Trophoblast cell (in vitro differentiated cells and primary cell): ENCODE data around the gene APCDD1.

Experiments used
- DNase-seq, 2 donors: peaks; one replicate each; pipeline ENCODE4 v3.0.0-alpha.2; 2016
- H2AFZ ChIP-seq: 2 replicates; pipeline ENCODE4 v1.6.1; 2013; ENCODE audit warnings: low read length, moderate library complexity, mild to moderate bottlenecking; ENCODE audit not compliant: insufficient read depth, poor library complexity
- H2AK5ac ChIP-seq: 2 replicates; pipeline ENCODE4 v1.6.1; 2013; ENCODE audit warnings: mild to moderate bottlenecking, low read length
- H2BK120ac ChIP-seq: 2 replicates; pipeline ENCODE4 v1.6.1; 2013; ENCODE audit warnings: low read length, mild to moderate bottlenecking, moderate library complexity; ENCODE audit not compliant: insufficient read depth, poor library complexity
- H2BK12ac ChIP-seq: 2 replicates; pipeline ENCODE4 v1.6.1; 2013; ENCODE audit warnings: mild to moderate bottlenecking, low read length, moderate library complexity
- H2BK5ac ChIP-seq: 2 replicates; pipeline ENCODE4 v1.6.1; 2013; ENCODE audit warnings: low read length, low read depth, moderate library complexity, mild to moderate bottlenecking; ENCODE audit not compliant: poor library complexity
- H3K14ac ChIP-seq: 2 replicates; pipeline ENCODE4 v1.6.1; 2013; ENCODE audit warnings: mild to moderate bottlenecking, low read length
- H3K18ac ChIP-seq: 2 replicates; pipeline ENCODE4 v1.6.1; 2013; ENCODE audit warnings: mild to moderate bottlenecking, low read length
- H3K23ac ChIP-seq: 2 replicates; pipeline ENCODE4 v1.6.1; 2013; ENCODE audit warnings: low read length
- H3K27ac ChIP-seq: 2 replicates; pipeline ENCODE4 v1.5.1; 2013; ENCODE audit warnings: low read depth, mild to moderate bottlenecking, inconsistent platforms, low read length, moderate library complexity
- H3K27me3 ChIP-seq: 2 replicates; pipeline ENCODE4 v1.6.1; 2013; ENCODE audit warnings: inconsistent platforms, mild to moderate bottlenecking, low read length, moderate library complexity; ENCODE audit not compliant: insufficient read depth
- H3K36me3 ChIP-seq, 2 experiments: 1 replicate in 1 of 2; 2 replicates in 1 of 2; pipeline ENCODE4 v1.6.1; 2013; ENCODE audit warnings: low read length in 2 of 2, mild to moderate bottlenecking in 2 of 2, moderate library complexity in 1 of 2; ENCODE audit not compliant: insufficient read depth in 2 of 2, control insufficient read depth in 1 of 2
- H3K4ac ChIP-seq: 2 replicates; pipeline ENCODE4 v1.6.1; 2013; ENCODE audit warnings: low read depth, mild to moderate bottlenecking, low read length, moderate library complexity
- H3K4me1 ChIP-seq, 2 experiments: 1 replicate in 1 of 2; 2 replicates in 1 of 2; pipeline ENCODE4 v1.6.1; 2013; ENCODE audit warnings: low read length in 2 of 2, mild to moderate bottlenecking in 2 of 2, moderate library complexity in 1 of 2; ENCODE audit not compliant: insufficient read depth in 2 of 2, control insufficient read depth in 1 of 2
- H3K4me2 ChIP-seq: 2 replicates; pipeline ENCODE4 v1.6.1; 2013; ENCODE audit warnings: inconsistent platforms, mild to moderate bottlenecking, low read length, moderate library complexity
- H3K4me3 ChIP-seq: 2 replicates; pipeline ENCODE4 v1.5.1; 2013; ENCODE audit warnings: mild to moderate bottlenecking, low read depth, low read length, inconsistent platforms
- H3K79me1 ChIP-seq: one replicate; pipeline ENCODE4 v1.6.1; 2013; ENCODE audit warnings: low read length
- H3K79me2 ChIP-seq: 2 replicates; pipeline ENCODE4 v1.6.1; 2013; ENCODE audit warnings: low read length, mild to moderate bottlenecking; ENCODE audit not compliant: control insufficient read depth, insufficient read depth, poor library complexity
- H3K9ac ChIP-seq: 2 replicates; pipeline ENCODE4 v1.6.1; 2013; ENCODE audit warnings: mild to moderate bottlenecking, low read length
- H3K9me3 ChIP-seq: 2 replicates; pipeline ENCODE4 v1.6.1; 2013; ENCODE audit warnings: low read depth, mild to moderate bottlenecking, control low read depth, inconsistent platforms, low read length; ENCODE audit not compliant: insufficient read depth
- H4K12ac ChIP-seq: 2 replicates; pipeline ENCODE4 v1.6.1; 2013; ENCODE audit warnings: low read depth, mild to moderate bottlenecking, low read length, moderate library complexity
- H4K8ac ChIP-seq: 2 replicates; pipeline ENCODE4 v1.6.1; 2013; ENCODE audit warnings: low read depth, mild to moderate bottlenecking, low read length, moderate library complexity
- H4K91ac ChIP-seq: one replicate; pipeline ENCODE4 v1.6.1; 2013; ENCODE audit warnings: low read depth, mild to moderate bottlenecking, low read length, moderate library complexity
- WGBS: extraction: QIAGEN DNeasy Blood & Tissue Kit; methylation state at CpG from one replicate; pipeline ENCODE4 v1.1.7; 2013; ENCODE audit warnings: missing lambda C conversion rate; ENCODE audit not compliant: insufficient read length, insufficient coverage; ENCODE audit errors: extremely low coverage; 5-methylcytosine and 5-hydroxymethylcytosine counted together

Gene APCDD1

GRCh38 chr18:10457767-10458166, 3.3 kb downstream of the APCDD1 start:
- H2BK120ac ChIP-seq, result no peak overlapping the region
- WGBS, result no CpG with 5 or more reads among the region's 2 CpGs
- H2AFZ ChIP-seq, result no peak overlapping the region

GRCh38 chr18:10458691-10459090, 4.3 kb downstream of the APCDD1 start:
- WGBS, result no CpG with 5 or more reads among the region's 5 CpGs
- no peak overlapping the region for H3K4ac ChIP-seq
- no peak overlapping the region for H2BK120ac ChIP-seq
- H3K4me2 ChIP-seq, result no peak overlapping the region
- no peak overlapping the region for H4K8ac ChIP-seq
- H3K4me3 ChIP-seq, result no peak overlapping the region
- H2BK12ac ChIP-seq, result no peak overlapping the region
- peaks cover 10 to 12% of the 10 kb centered on the region in 2 experiments for H3K4me1 ChIP-seq
- H3K18ac ChIP-seq, result no peak overlapping the region
- H4K91ac ChIP-seq, result no peak overlapping the region
- H2BK5ac ChIP-seq, result no peak overlapping the region
- H3K79me2 ChIP-seq, result peaks cover 2% of the 10 kb centered on the region
- H3K9me3 ChIP-seq, result peaks cover 3% of the 10 kb centered on the region
- no peak overlapping the region for H4K12ac ChIP-seq
- H3K23ac ChIP-seq, result no peak overlapping the region
- H3K9ac ChIP-seq, result no peak overlapping the region
- H3K14ac ChIP-seq, result no peak overlapping the region
- no peak overlapping the region for H2AK5ac ChIP-seq
- peaks cover 3% of the 10 kb centered on the region for H3K79me1 ChIP-seq
- H3K36me3 ChIP-seq, result no peaks in the 10 kb centered on the region
- no peak overlapping the region for H2AFZ ChIP-seq
- no peak for DNase-seq
- H3K27me3 ChIP-seq, result peaks cover 11% of the 10 kb centered on the region
- H3K27ac ChIP-seq, result no peak overlapping the region

More at GRCh38 chr18:10457767-10458166, 3.3 kb downstream of the APCDD1 start:
- Histone ChIP-seq H3K4me2 (no peak overlapping the region), H2AK5ac (no peak overlapping the region), H4K91ac (no peak overlapping the region), H4K8ac (no peak overlapping the region), H3K27ac (no peak overlapping the region), H3K36me3 (no peaks in the 10 kb centered on the region), H3K79me2 (peaks cover 2% of the 10 kb centered on the region), H3K9ac (no peak overlapping the region), H3K79me1 (peaks cover 3% of the 10 kb centered on the region), H3K14ac (no peak overlapping the region), H3K4me1 (peaks cover 11 to 12% of the 10 kb centered on the region in 2 experiments), H3K18ac (no peak overlapping the region), H2BK12ac (no peak overlapping the region), H3K23ac (no peak overlapping the region), H3K9me3 (peaks cover 3% of the 10 kb centered on the region), H2BK5ac (no peak overlapping the region), H3K27me3 (peaks cover 11% of the 10 kb centered on the region), H3K4me3 (no peak overlapping the region), H3K4ac (no peak overlapping the region), H4K12ac (no peak overlapping the region)
- no peak for DNase-seq

GRCh38 chr18:10459587-10459986, 5.2 kb downstream of the APCDD1 start:
- no peak overlapping the region for H2AK5ac ChIP-seq
- no peak overlapping the region for H2BK120ac ChIP-seq
- peaks cover 3% of the 10 kb centered on the region for H3K9me3 ChIP-seq
- no peak overlapping the region for H2BK5ac ChIP-seq
- no peak overlapping the region for H3K4ac ChIP-seq
- peaks cover 3% of the 10 kb centered on the region for H3K79me1 ChIP-seq
- H4K8ac ChIP-seq, result no peak overlapping the region
- H2BK12ac ChIP-seq, result no peak overlapping the region
- no peak overlapping the region for H4K12ac ChIP-seq
- no peak overlapping the region for H3K18ac ChIP-seq
- WGBS, result no CpG with 5 or more reads among the region's 1 CpG
- H2AFZ ChIP-seq, result no peak overlapping the region
- no peak overlapping the region for H3K23ac ChIP-seq
- H3K79me2 ChIP-seq, result peaks cover 2% of the 10 kb centered on the region
- H3K36me3 ChIP-seq, result no peaks in the 10 kb centered on the region
- H3K27ac ChIP-seq, result no peak overlapping the region
- peaks cover 11% of the 10 kb centered on the region for H3K27me3 ChIP-seq
- H3K9ac ChIP-seq, result no peak overlapping the region
- peaks cover 7 to 8% of the 10 kb centered on the region in 2 experiments for H3K4me1 ChIP-seq
- no peak overlapping the region for H4K91ac ChIP-seq
- no peak overlapping the region for H3K14ac ChIP-seq
- H3K4me3 ChIP-seq, result no peak overlapping the region
- no peak for DNase-seq
- H3K4me2 ChIP-seq, result no peak overlapping the region

GRCh38 chr18:10460414-10461018, 6.1 kb downstream of the APCDD1 start:
- H3K4ac ChIP-seq, result no peak overlapping the region
- peaks cover 0 to under 1% of the 10 kb centered on the region in 2 experiments for H3K4me1 ChIP-seq
- no peak overlapping the region for H2BK12ac ChIP-seq
- no peak overlapping the region for H2BK120ac ChIP-seq
- no peak overlapping the region for H4K8ac ChIP-seq
- H3K79me1 ChIP-seq, result no peaks in the 10 kb centered on the region
- no peaks in the 10 kb centered on the region for H3K36me3 ChIP-seq
- H3K18ac ChIP-seq, result no peak overlapping the region
- H3K4me3 ChIP-seq, result no peak overlapping the region
- H4K91ac ChIP-seq, result no peak overlapping the region
- H2AK5ac ChIP-seq, result no peak overlapping the region
- no peak overlapping the region for H3K27ac ChIP-seq
- no CpG with 5 or more reads among the region's 8 CpGs for WGBS
- peaks cover 3% of the 10 kb centered on the region for H3K9me3 ChIP-seq
- H4K12ac ChIP-seq, result no peak overlapping the region
- no peak overlapping the region for H3K14ac ChIP-seq
- H2BK5ac ChIP-seq, result no peak overlapping the region
- no peak for DNase-seq
- H3K79me2 ChIP-seq, result no peaks in the 10 kb centered on the region
- H2AFZ ChIP-seq, result no peak overlapping the region
- no peak overlapping the region for H3K9ac ChIP-seq
- H3K4me2 ChIP-seq, result no peak overlapping the region
- no peak overlapping the region for H3K23ac ChIP-seq
- H3K27me3 ChIP-seq, result peaks cover 7% of the 10 kb centered on the region
